OCI-LY1 (cell line): Measurements from ENCODE around the gene PLAAT2.

Experiments
- CTCF ChIP-seq: fragments of 200-600 bp; sonication (generic), shearing (Covaris generic); IDR thresholded peaks from 2 replicates; pipeline ENCODE4 v1.5.1; 2017; ENCODE audit warnings: mild to moderate bottlenecking, antibody characterized with exemption, low read length, moderate library complexity, mixed read lengths
- EZH2 ChIP-seq: fragments of 200-600 bp; sonication (generic), shearing (Covaris generic); IDR thresholded peaks from 2 replicates; pipeline ENCODE4 v1.8.0; 2017; ENCODE audit warnings: borderline replicate concordance, mixed run types, mild to moderate bottlenecking, antibody characterized with exemption, low read length, moderate library complexity, mixed read lengths

- no peak for TF ChIP-seq CTCF
- TF ChIP-seq EZH2, result no peak
Measured at GRCh38 chr11:63564784-63565350, 1.7 kb upstream of the PLAAT2 start.
